Tibial artery (tissue), 4 donors: ENCODE results near the gene KCNF1.

Experiments used
- DNase-seq, 2 donors: peaks; one replicate each; pipeline ENCODE4 v3.0.0-alpha.2; 2019
- H3K27ac ChIP-seq, 2 donors: fragments of 200-600 bp; sonication (generic) in 1 of 2; 1 replicate in 1 of 2; 2 replicates in 1 of 2; pipeline ENCODE4 v1.5.1; 2018 to 2019; ENCODE audit warnings: mild to moderate bottlenecking in 1 of 2
- H3K27me3 ChIP-seq, 2 donors: fragments of 200-600 bp; sonication (generic) in 1 of 2; one replicate each; pipeline versions ENCODE4 v1.5.1 to v1.6.0; 2016 to 2019
- H3K36me3 ChIP-seq, 3 donors: fragments of 200-600 bp; sonication (generic) in 2 of 3; one replicate each; pipeline ENCODE4 v1.5.1; 2016 to 2019; ENCODE audit warnings: mild to moderate bottlenecking in 2 of 3
- H3K4me1 ChIP-seq, 4 donors: fragments of 200-600 bp; sonication (generic) in 2 of 4; 1 replicate in 3 of 4; 2 replicates in 1 of 4; pipeline ENCODE4 v1.5.1; 2016 to 2019
- H3K4me3 ChIP-seq, 2 donors: fragments of 200-600 bp; sonication (generic) in 1 of 2; 1 replicate in 1 of 2; 2 replicates in 1 of 2; pipeline ENCODE4 v1.5.1; 2018 to 2019; ENCODE audit warnings: mild to moderate bottlenecking in 2 of 2
- H3K9me3 ChIP-seq, 3 donors: fragments of 200-600 bp; sonication (generic) in 1 of 3; one replicate each; pipeline ENCODE4 v1.5.1; 2016 to 2019
- CTCF ChIP-seq, 2 experiments: fragments of 200-600 bp in 1 of 2; fragments of 450-650 bp in 1 of 2; IDR thresholded peaks; one replicate each; pipeline ENCODE4 v1.5.1; 2017 to 2019; ENCODE audit warnings: antibody characterized with exemption in 2 of 2, mild to moderate bottlenecking in 1 of 2, moderate library complexity in 1 of 2
- intact Hi-C: fragments of 100-400 bp; cut with DNase I; formaldehyde crosslinking; loops from one replicate; pipeline ENCODE4 v1.15.0; 2023; ENCODE audit warnings: low total_unique reads

KCNF1 gene

GRCh38 chr2:10931710-10932255 lies 20.0 kb downstream of the KCNF1 start:
- no peak overlapping the region for H3K4me3 ChIP-seq
- H3K27ac ChIP-seq, result no peak overlapping the region
- peaks cover 0 to 40% of the 10 kb centered on the region in 2 donors for H3K27me3 ChIP-seq
- no peaks in the 10 kb centered on the region for H3K36me3 ChIP-seq
- intact Hi-C loops, result no loop called here
- DNase-seq, result no peak
- H3K9me3 ChIP-seq, result no peaks in the 10 kb centered on the region
- H3K4me1 ChIP-seq, result no peaks in the 10 kb centered on the region
- no peak for TF ChIP-seq CTCF (IDR thresholded peaks at IDR 0.05)

- Histone ChIP-seq H3K36me3 (no peaks in the 10 kb centered on the region), H3K4me1 (no peaks in the 10 kb centered on the region), H3K27me3 (peaks cover 0 to 40% of the 10 kb centered on the region in 2 donors), H3K27ac (no peak overlapping the region), H3K4me3 (no peak overlapping the region), H3K9me3 (no peaks in the 10 kb centered on the region)
- intact Hi-C loops, result no loop called here
- TF ChIP-seq CTCF (IDR thresholded peaks at IDR 0.05), result no peak
- no peak for DNase-seq
Observed at GRCh38 chr2:10932345-10933151, 20.8 kb downstream of the KCNF1 start.

GRCh38 chr2:10933700-10934225 lies 22.0 kb downstream of the KCNF1 start:
- H3K36me3 ChIP-seq, result no peaks in the 10 kb centered on the region
- no peak overlapping the region for H3K27ac ChIP-seq
- DNase-seq, result no peak
- intact Hi-C loops, result no loop called here
- peaks cover 0 to 9% (median 0%) of the 10 kb centered on the region in 3 donors for H3K9me3 ChIP-seq
- H3K4me3 ChIP-seq, result no peak overlapping the region
- no peak for TF ChIP-seq CTCF (IDR thresholded peaks at IDR 0.05)
- H3K4me1 ChIP-seq, result no peaks in the 10 kb centered on the region
- peaks cover 0 to 33% of the 10 kb centered on the region in 2 donors for H3K27me3 ChIP-seq

GRCh38 chr2:10934308-10934978 lies 22.7 kb downstream of the KCNF1 start:
- DNase-seq, result no peak
- no peak for TF ChIP-seq CTCF (IDR thresholded peaks at IDR 0.05)
- intact Hi-C loops, result no loop called here
- H3K27me3 ChIP-seq, result peaks cover 0 to 32% of the 10 kb centered on the region in 2 donors
- no peaks in the 10 kb centered on the region for H3K4me1 ChIP-seq
- no peak overlapping the region for H3K27ac ChIP-seq
- H3K36me3 ChIP-seq, result no peaks in the 10 kb centered on the region
- peaks cover 0 to 16% (median 3%) of the 10 kb centered on the region in 3 donors for H3K9me3 ChIP-seq
- H3K4me3 ChIP-seq, result no peak overlapping the region

GRCh38 chr2:10934979-10935350 lies 23.2 kb downstream of the KCNF1 start:
- Histone ChIP-seq H3K4me1 (no peaks in the 10 kb centered on the region), H3K9me3 (peaks cover 0 to 20% (median 7%) of the 10 kb centered on the region in 3 donors), H3K27me3 (peaks cover 0 to 32% of the 10 kb centered on the region in 2 donors), H3K27ac (no peak overlapping the region), H3K4me3 (no peak overlapping the region), H3K36me3 (no peaks in the 10 kb centered on the region)
- TF ChIP-seq CTCF (IDR thresholded peaks at IDR 0.05), result no peak
- intact Hi-C loops, result no loop called here
- no peak for DNase-seq
